Kidney (tissue), 14 donors: ENCODE measurements around the gene ZFR2. TPM values are rescaled to one million over a fixed set of nuclear protein-coding genes. Genes with fewer than 3 reads are reported as not detected.
A peak's percentile ranks its signal among the peaks of the same experiment; 100 is the strongest.

Experiments
- DNase-seq, 5 donors: peaks; one replicate each; pipeline ENCODE4 v3.0.0-alpha.2; 2013 to 2020
- FAIRE-seq: peaks from 2 replicates; lab custom pipeline; 2012; peaks lifted over from hg19 to GRCh38; lab: Jason Lieb, UNC
- H3K27ac ChIP-seq, 2 donors: one replicate each; pipeline ENCODE4 v1.7.0; 2013; ENCODE audit warnings: low read depth in 2 of 2, low read length in 2 of 2, inconsistent platforms in 1 of 2
- H3K27me3 ChIP-seq: one replicate; pipeline ENCODE4 v1.7.1; 2013; ENCODE audit warnings: low read length, inconsistent platforms; ENCODE audit not compliant: control insufficient read depth, insufficient read depth
- H3K36me3 ChIP-seq, 3 donors: one replicate each; pipeline versions ENCODE4 v1.7.0 to v1.7.1; 2013; ENCODE audit warnings: low read length in 3 of 3, control low read depth in 1 of 3, inconsistent platforms in 1 of 3; ENCODE audit not compliant: insufficient read depth in 3 of 3, control insufficient read depth in 2 of 3
- H3K4me1 ChIP-seq, 3 donors: one replicate each; pipeline versions ENCODE4 v1.7.0 to v1.7.1; 2013; ENCODE audit warnings: low read length in 3 of 3, inconsistent platforms in 1 of 3, low read depth in 1 of 3; ENCODE audit not compliant: control insufficient read depth in 2 of 3, insufficient read depth in 2 of 3
- H3K4me3 ChIP-seq, 3 donors: one replicate each; pipeline versions ENCODE4 v1.7.0 to v1.8.1; 2013; ENCODE audit warnings: low read length in 3 of 3, control low read depth in 1 of 3, inconsistent platforms in 1 of 3
- H3K9ac ChIP-seq, 3 donors: one replicate each; pipeline versions ENCODE4 v1.7.0 to v1.7.1; 2013; ENCODE audit warnings: low read length in 3 of 3, control low read depth in 1 of 3, inconsistent platforms in 1 of 3
- H3K9me3 ChIP-seq, 3 donors: one replicate each; pipeline versions ENCODE4 v1.7.0 to v1.7.1; 2013; ENCODE audit warnings: low read length in 3 of 3, control low read depth in 1 of 3, inconsistent platforms in 1 of 3; ENCODE audit not compliant: control insufficient read depth in 2 of 3, insufficient read depth in 1 of 3
- intact Hi-C: fragments of 100-400 bp; cut with DNase I; formaldehyde crosslinking; loops from one replicate; pipeline ENCODE4 v1.11.1; 2022
- polyA plus RNA-seq: library from polyadenylated mRNA; stranded (reverse); fragments of 350-450 nt; fragmentation: Illumina TruSeq; extraction: RNeasy Lipid Tissue Mini Kit (QIAGEN cat#74804); gene quantifications from one replicate; pipeline ENCODE4 v1.2.3, GENCODE V29; 2014; ENCODE audit warnings: low read depth, low replicate concordance; ENCODE audit not compliant: insufficient read depth
- total RNA-seq: library from RNA; stranded (reverse); fragmentation: NEBNext Ultra II Directional; extraction: Animal tissue kit (Norgen Biotek cat#: 25700); gene quantifications from one replicate; pipeline ENCODE4 v1.2.1, GENCODE V29; 2021
- TF ChIP-seq, protein P1 (sequence below): IDR thresholded peaks from 3 replicates; pipeline ENCODE4 v1.5.1; 2012; ENCODE audit warnings: mild to moderate bottlenecking, moderate library complexity, borderline replicate concordance; ENCODE audit not compliant: insufficient read depth; ENCODE audit errors: extremely low read depth
- donor health status: control.
- donor health status: control.
- donor health status: control.
- donor health status: control.
- donor health status: control.
- donor health status: DM: yes; HTN: yes; CAD: no.
- donor health status: Normal renal cell carcinoma (clear cell type).

Gene ZFR2
- total and polyA plus RNA-seq, 2 donors from 2014 or later, result 0.22 TPM; not detected in 1

- intact Hi-C loops, result no loop called here
- Histone ChIP-seq H3K27me3 (no peaks in the 10 kb centered on the region), H3K9ac (no peak overlapping the region), H3K4me3 (no peak overlapping the region), H3K4me1 (no peaks in the 10 kb centered on the region), H3K9me3 (no peaks in the 10 kb centered on the region), H3K36me3 (no peaks in the 10 kb centered on the region), H3K27ac (no peak overlapping the region)
- TF ChIP-seq, protein P1, sequence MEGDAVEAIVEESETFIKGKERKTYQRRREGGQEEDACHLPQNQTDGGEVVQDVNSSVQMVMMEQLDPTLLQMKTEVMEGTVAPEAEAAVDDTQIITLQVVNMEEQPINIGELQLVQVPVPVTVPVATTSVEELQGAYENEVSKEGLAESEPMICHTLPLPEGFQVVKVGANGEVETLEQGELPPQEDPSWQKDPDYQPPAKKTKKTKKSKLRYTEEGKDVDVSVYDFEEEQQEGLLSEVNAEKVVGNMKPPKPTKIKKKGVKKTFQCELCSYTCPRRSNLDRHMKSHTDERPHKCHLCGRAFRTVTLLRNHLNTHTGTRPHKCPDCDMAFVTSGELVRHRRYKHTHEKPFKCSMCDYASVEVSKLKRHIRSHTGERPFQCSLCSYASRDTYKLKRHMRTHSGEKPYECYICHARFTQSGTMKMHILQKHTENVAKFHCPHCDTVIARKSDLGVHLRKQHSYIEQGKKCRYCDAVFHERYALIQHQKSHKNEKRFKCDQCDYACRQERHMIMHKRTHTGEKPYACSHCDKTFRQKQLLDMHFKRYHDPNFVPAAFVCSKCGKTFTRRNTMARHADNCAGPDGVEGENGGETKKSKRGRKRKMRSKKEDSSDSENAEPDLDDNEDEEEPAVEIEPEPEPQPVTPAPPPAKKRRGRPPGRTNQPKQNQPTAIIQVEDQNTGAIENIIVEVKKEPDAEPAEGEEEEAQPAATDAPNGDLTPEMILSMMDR, result no peak
- FAIRE-seq (no peak), DNase-seq (no peak)
Measured at GRCh38 chr19:3863648-3864047, 5.2 kb downstream of the ZFR2 start.

GRCh38 chr19:3862826-3863500, 5.9 kb downstream of the ZFR2 start:
- Histone ChIP-seq H3K4me1 (no peaks in the 10 kb centered on the region), H3K4me3 (no peak overlapping the region), H3K9ac (no peak overlapping the region), H3K27me3 (no peaks in the 10 kb centered on the region), H3K9me3 (no peaks in the 10 kb centered on the region), H3K36me3 (no peaks in the 10 kb centered on the region), H3K27ac (no peak overlapping the region)
- intact Hi-C loops, result no loop called here
- no peak for FAIRE-seq
- DNase-seq, result no peak
- TF ChIP-seq, protein P1, result no peak

DNA sequence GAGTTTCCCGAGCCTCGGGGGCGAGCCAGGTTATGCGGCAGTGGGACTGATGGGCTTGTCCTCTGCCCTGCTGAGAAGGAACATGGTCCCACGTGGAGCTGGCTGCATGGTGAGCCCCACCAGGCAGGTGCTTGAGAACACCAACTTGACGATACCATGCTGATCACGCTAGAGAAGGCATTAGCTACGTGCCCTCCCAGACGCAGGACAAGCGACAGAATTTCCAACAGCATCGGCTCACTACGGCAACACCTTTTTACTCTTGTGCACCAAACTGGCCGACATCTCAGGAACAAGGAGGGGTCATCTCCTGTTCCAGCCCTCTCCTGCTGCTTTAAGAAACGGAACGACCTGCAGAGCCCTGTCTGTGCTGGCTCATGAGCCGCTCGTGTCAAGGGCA, 8.3 kb downstream of the ZFR2 start:
- intact Hi-C loops, result no loop called here
- H3K9me3 ChIP-seq, result no peaks in the 10 kb centered on the region
- TF ChIP-seq, protein P1, result no peak
- FAIRE-seq (no peak), DNase-seq (peak in 1 of 5 donors; percentile 28)
- H3K27ac ChIP-seq, result no peak overlapping the region
- H3K36me3 ChIP-seq, result no peaks in the 10 kb centered on the region
- no peak overlapping the region for H3K4me3 ChIP-seq
- H3K4me1 ChIP-seq, result no peaks in the 10 kb centered on the region
- H3K9ac ChIP-seq, result no peak overlapping the region
- no peaks in the 10 kb centered on the region for H3K27me3 ChIP-seq
